Effector memory CD4-positive, alpha-beta T cell (primary cell): ENCODE results near the gene GNG12.

Experiments
- DNase-seq, 3 donors: peaks; one replicate each; pipeline ENCODE4 v3.0.0-alpha.2; 2020
- H3K27ac ChIP-seq: 2 replicates; pipeline ENCODE4 v1.7.0; 2013; ENCODE audit warnings: mild to moderate bottlenecking, low read length, moderate library complexity; ENCODE audit not compliant: insufficient read depth, poor library complexity, severe bottlenecking
- H3K27me3 ChIP-seq: replicated peaks from 2 replicates; pipeline ENCODE4 v1.7.0; 2013; ENCODE audit warnings: mild to moderate bottlenecking, low read length; ENCODE audit not compliant: insufficient read depth, control insufficient read depth, poor library complexity, severe bottlenecking
- H3K36me3 ChIP-seq: 2 replicates; pipeline ENCODE4 v1.7.0; 2013; ENCODE audit warnings: mild to moderate bottlenecking, low read length, moderate library complexity; ENCODE audit not compliant: control insufficient read depth, insufficient read depth
- H3K4me1 ChIP-seq: 2 replicates; pipeline ENCODE4 v1.7.0; 2013; ENCODE audit warnings: low read length, mild to moderate bottlenecking; ENCODE audit not compliant: control insufficient read depth, insufficient read depth, poor library complexity, severe bottlenecking
- H3K4me3 ChIP-seq: 2 replicates; pipeline ENCODE4 v1.7.0; 2013; ENCODE audit warnings: low read length, low read depth, mild to moderate bottlenecking; ENCODE audit not compliant: insufficient read depth, poor library complexity, severe bottlenecking
- H3K9me3 ChIP-seq: 2 replicates; pipeline ENCODE4 v1.7.0; 2013; ENCODE audit warnings: mild to moderate bottlenecking, low read length, moderate library complexity; ENCODE audit not compliant: control insufficient read depth

The GNG12 gene

GRCh38 chr1:67843746-67844145, 10.5 kb upstream of the GNG12 start:
- Histone ChIP-seq H3K27ac (no peak overlapping the region), H3K9me3 (no peaks in the 10 kb centered on the region), H3K27me3 (no peaks in the 10 kb centered on the region), H3K36me3 (no peaks in the 10 kb centered on the region), H3K4me3 (no peak overlapping the region), H3K4me1 (no peaks in the 10 kb centered on the region)
- no peak for DNase-seq

- Histone ChIP-seq H3K4me3 (no peak overlapping the region), H3K36me3 (no peaks in the 10 kb centered on the region), H3K27me3 (no peaks in the 10 kb centered on the region), H3K9me3 (no peaks in the 10 kb centered on the region), H3K4me1 (no peaks in the 10 kb centered on the region), H3K27ac (no peak overlapping the region)
- DNase-seq = no peak
Measured at GRCh38 chr1:67843331-67843730, 10.1 kb upstream of the GNG12 start.

- Histone ChIP-seq H3K36me3 (no peaks in the 10 kb centered on the region), H3K9me3 (no peaks in the 10 kb centered on the region), H3K27me3 (no peaks in the 10 kb centered on the region), H3K4me1 (no peaks in the 10 kb centered on the region), H3K4me3 (no peak overlapping the region), H3K27ac (no peak overlapping the region)
- DNase-seq = no peak
Measured at GRCh38 chr1:67840449-67840848, 7.2 kb upstream of the GNG12 start.

GRCh38 chr1:67839826-67840225, 6.6 kb upstream of the GNG12 start:
- no peaks in the 10 kb centered on the region for H3K4me1 ChIP-seq

GRCh38 chr1:67838180-67838910, 5.1 kb upstream of the GNG12 start:
- H3K9me3 ChIP-seq = no peaks in the 10 kb centered on the region
- no peaks in the 10 kb centered on the region for H3K4me1 ChIP-seq
- DNase-seq = no peak
- H3K36me3 ChIP-seq = no peaks in the 10 kb centered on the region
- H3K4me3 ChIP-seq = no peak overlapping the region
- H3K27ac ChIP-seq = no peak overlapping the region
- no peaks in the 10 kb centered on the region for H3K27me3 ChIP-seq

More at GRCh38 chr1:67839826-67840225, 6.6 kb upstream of the GNG12 start:
- Histone ChIP-seq H3K27ac (no peak overlapping the region), H3K36me3 (no peaks in the 10 kb centered on the region), H3K4me3 (no peak overlapping the region), H3K9me3 (no peaks in the 10 kb centered on the region), H3K27me3 (no peaks in the 10 kb centered on the region)
- no peak for DNase-seq

- H3K27ac ChIP-seq = no peak overlapping the region
- peaks cover 1% of the 10 kb centered on the region for H3K27me3 ChIP-seq
- DNase-seq = no peak
- H3K4me3 ChIP-seq = no peak overlapping the region
- no peaks in the 10 kb centered on the region for H3K9me3 ChIP-seq
- no peaks in the 10 kb centered on the region for H3K36me3 ChIP-seq
- H3K4me1 ChIP-seq = peaks cover 9% of the 10 kb centered on the region
Measured at GRCh38 chr1:67836769-67837168, 3.5 kb upstream of the GNG12 start.

GRCh38 chr1:67835663-67836452, 2.6 kb upstream of the GNG12 start:
- Histone ChIP-seq H3K27me3 (peaks cover 9% of the 10 kb centered on the region), H3K4me3 (no peak overlapping the region), H3K27ac (no peak overlapping the region), H3K9me3 (no peaks in the 10 kb centered on the region), H3K4me1 (peaks cover 9% of the 10 kb centered on the region), H3K36me3 (no peaks in the 10 kb centered on the region)
- DNase-seq = no peak

- Histone ChIP-seq H3K4me3 (no peak overlapping the region), H3K36me3 (no peaks in the 10 kb centered on the region), H3K9me3 (no peaks in the 10 kb centered on the region), H3K27ac (no peak overlapping the region), H3K4me1 (peaks cover 9% of the 10 kb centered on the region), H3K27me3 (peaks cover 9% of the 10 kb centered on the region)
- no peak for DNase-seq
Measured at GRCh38 chr1:67834246-67834877, 1.1 kb upstream of the GNG12 start.

GRCh38 chr1:67833602-67833940, 304 bp upstream of the GNG12 start:
- no peaks in the 10 kb centered on the region for H3K36me3 ChIP-seq
- no peak for DNase-seq
- H3K4me1 ChIP-seq = peaks cover 9% of the 10 kb centered on the region
- peaks cover 9% of the 10 kb centered on the region for H3K27me3 ChIP-seq
- H3K27ac ChIP-seq = no peak overlapping the region
- H3K9me3 ChIP-seq = no peaks in the 10 kb centered on the region
- peak overlapping the region; percentile 37 for H3K4me3 ChIP-seq
